HT1080 (cell line): ENCODE results near the gene TLE1. TPM values are rescaled to one million over a fixed set of nuclear protein-coding genes. Genes with fewer than 3 reads are reported as not detected.
"Not testable (repeated sequence)": the region's sequence is repeated elsewhere in the genome, so short reads cannot be mapped to it uniquely, and the experiment has no call there.

Experiments
- DNase-seq: peaks from one replicate; pipeline ENCODE4 v3.0.0-alpha.2; 2015; ENCODE audit warnings: low read depth
- total RNA-seq: library from RNA; depleted of rRNA; stranded (reverse); fragments of >200 nt; shearing (Covaris generic); gene quantifications from 2 replicates; pipeline ENCODE4 v1.2.3, GENCODE V29; 2014

The TLE1 gene
- total RNA-seq, 1 experiment from 2014 or later = 53.7 TPM

DNA sequence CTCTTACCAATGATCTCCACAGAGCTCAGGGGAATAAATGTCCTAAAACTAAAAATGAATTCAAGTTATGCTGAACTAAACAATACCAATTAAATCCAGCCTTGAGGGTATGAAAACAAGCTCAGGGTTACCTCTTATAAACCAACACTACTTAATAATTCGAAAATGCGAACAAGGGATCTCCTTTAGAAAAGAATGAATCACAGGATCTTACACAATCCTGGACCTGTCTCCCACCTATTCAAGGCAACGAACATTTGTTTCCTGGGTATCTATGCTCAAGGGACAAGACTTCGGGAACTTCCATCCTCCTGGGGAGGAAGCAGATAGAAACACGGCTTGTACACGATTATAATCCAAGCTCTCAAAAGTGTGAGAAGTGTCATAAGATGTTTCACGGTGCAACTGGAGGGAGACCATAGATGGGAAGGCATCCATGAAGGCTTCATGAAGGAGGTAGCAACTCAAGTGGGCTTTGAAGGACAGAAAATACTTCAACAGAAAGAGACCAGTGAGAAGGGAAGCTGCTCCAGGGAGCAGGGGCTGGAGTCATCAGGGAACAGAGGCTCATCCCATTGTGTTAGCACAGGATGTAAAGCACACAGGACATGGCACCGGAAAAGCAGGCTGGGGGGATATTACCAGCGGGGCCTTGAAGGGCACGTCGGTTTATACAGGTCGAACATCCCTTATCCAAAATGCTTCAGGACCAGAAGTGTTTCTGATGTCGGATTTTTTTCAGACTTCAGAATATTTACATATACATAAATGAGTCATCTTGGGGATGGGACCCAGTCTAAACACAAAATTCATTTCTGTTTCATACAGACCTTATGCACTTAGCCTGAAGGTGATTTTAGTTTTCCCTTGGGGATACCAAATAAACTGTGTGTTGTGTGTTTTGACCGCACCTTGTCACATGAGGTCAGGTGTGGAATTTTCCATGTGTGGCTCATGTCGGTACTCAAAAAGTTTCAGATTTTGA lies 87.4 kb downstream of the TLE1 start:
- no peak for DNase-seq

GRCh38 chr9:81600631-81601030 lies 88.7 kb downstream of the TLE1 start:
- no peak for DNase-seq

- DNase-seq = no peak
Observed at GRCh38 chr9:81599837-81600236, 89.5 kb downstream of the TLE1 start.

- no peak for DNase-seq
Observed at GRCh38 chr9:81598811-81599210, 90.5 kb downstream of the TLE1 start.

DNA sequence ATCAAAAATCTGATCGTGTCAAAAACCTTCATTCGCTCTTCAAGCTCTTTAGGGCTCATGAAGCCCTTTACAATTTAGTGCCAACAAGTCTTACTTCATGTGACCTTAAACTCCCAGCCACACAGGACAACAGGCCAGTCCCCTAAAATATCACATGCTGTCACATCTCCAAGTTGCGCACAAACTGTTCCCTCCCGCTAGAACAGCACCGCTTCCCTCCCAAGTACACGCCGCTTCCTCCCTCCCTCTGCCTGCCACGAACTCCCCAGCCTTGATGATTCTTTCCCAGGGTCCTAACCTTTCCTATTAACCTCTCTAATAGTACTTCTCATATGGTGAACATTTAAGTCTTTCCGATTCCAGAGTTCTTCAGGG lies 91.2 kb downstream of the TLE1 start:
- no peak for DNase-seq

DNA sequence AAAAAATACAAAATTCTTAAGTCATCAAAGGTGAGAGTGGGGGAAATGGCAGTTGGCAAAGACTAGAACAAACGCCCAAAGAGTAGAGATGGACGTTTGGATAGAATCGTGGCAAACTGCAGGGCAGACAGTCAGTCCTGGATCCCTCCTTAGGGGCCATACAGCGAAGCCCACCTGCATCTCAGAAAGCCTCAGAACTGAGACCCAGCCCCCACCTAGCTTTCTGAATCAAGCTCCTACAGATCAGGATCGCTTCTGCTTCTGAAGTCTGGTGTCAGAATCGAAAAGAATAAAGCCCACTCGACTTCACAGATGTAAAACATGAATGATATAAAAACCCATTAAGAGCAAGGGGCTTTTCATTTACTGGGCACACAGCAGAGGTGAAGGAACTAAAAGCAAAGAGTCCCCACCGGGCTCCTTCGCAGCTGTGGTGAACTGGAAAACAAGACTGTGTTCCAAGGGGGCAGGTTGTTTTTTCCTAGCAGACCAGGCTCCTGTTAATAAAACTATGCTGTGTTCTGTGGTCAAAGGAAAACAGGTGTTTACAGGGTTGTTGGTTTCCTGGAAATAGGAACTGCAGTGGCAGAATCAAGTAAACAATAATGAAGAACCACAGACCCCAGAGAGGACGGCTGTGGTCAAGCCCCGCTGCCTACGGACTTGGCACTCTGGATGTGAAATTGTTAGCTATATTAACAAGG lies 91.8 kb downstream of the TLE1 start:
- no peak for DNase-seq

- DNase-seq = no peak
Observed at GRCh38 chr9:81596679-81597418, 92.5 kb downstream of the TLE1 start.

DNA sequence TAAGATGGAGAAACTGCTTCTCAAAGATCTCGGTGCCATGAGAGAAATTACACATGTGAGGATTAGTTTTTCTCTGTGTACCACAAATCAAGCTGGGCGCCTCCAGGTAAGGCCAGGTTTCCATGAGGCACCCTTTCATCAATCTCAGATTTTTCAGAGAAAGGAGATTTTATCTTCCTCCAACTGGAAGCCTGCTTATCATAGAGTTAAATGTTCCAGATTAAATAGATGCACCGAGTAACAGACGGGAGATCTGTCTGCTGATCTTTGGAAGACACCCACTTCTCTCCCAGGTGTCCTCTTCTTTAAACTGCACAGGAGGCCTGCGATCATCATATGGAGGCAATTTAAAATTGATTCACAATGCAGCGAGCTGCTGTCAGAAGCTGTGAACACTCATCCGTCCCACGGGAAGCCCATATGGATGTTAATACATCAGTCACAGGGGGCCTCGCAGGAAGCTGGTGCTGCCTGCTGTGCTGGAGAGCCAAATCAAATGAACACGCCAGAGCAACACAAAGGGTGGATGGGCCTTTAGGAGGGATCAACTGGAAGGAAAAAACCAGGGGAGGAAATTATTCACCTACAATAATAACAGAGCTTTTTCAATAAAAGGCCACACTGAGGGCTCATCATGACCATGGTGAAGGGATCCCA lies 93.3 kb downstream of the TLE1 start:
- no peak for DNase-seq

DNA sequence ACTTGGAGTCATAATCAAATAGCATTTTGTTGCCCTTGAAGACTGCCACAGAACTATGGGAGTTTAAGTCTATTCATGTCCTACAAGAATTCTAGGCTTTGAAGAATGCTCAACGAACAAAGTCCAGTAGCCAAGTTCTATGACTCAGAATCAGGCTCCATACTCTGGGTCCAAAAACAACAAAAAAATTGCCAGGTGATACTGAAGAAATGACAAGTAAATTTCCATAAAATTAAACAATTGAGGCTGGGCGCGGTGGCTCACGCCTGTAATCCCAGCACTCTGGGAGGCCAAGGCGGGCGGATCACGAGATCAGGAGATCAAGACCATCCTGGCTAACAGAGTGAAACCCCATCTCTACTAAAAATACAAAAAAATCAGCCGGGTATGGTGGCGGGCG lies 94.1 kb downstream of the TLE1 start:
- DNase-seq = not testable (repeated sequence)

DNA sequence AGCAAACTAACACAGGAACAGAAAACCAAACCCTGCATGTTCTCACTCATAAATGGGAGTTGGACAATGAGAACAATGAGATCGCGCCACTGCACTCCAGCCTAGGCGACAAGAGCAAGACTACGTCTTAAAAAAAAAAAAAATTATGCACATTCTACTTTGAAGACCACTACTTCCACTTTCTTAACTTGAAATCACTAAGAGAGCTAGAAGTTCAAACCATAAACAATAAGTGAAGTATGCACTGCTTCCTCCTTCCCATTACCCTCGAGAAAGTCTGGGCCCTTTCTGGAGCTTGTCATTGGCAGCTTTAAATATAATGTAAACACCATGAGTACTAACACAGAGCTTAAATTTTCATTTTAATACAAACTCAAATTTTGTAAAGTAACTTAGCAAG lies 94.9 kb downstream of the TLE1 start:
- DNase-seq = no peak

GRCh38 chr9:81592887-81593266 lies 96.5 kb downstream of the TLE1 start:
- no peak for DNase-seq

- DNase-seq = no peak
Observed at GRCh38 chr9:81591791-81592190, 97.6 kb downstream of the TLE1 start.

DNA sequence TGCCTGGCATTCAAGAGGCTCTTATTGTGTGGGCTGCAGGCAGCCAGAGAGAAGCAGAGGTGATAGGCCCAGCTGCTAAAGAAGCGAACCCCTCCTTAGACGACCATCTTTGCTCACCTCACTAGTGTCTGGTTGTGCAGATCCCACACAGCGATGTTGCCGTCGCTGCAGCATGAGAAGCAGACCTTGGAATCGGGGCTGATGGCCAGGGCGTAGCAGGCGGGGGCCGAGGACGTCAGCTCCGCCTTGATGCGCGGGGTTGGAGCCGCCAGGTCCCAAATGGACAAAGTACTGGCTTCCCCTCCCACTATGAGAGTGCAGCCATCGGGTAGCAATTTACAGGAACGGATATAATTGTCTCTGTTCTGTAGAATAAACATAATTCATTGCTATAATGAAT lies 98.7 kb downstream of the TLE1 start:
- no peak for DNase-seq

DNA sequence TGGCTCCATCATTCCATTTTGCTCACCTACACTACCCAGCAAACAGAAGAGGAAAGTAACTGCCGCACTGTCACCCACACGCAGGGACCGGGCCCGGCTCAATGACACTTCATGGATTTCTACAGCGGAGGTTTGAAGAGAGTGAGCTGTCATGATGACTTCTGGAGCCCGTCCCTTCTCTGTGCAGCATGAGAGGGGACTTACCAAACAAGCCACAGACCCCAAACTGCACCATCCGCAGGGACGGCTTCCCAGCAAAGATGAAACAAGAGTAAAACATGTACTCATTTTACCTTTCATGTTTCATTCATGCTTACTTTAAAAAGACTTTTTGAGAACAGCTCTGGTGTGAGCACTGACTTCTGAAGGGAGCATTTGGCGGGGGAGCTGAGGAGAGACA lies 99.5 kb downstream of the TLE1 start:
- no peak for DNase-seq

DNA sequence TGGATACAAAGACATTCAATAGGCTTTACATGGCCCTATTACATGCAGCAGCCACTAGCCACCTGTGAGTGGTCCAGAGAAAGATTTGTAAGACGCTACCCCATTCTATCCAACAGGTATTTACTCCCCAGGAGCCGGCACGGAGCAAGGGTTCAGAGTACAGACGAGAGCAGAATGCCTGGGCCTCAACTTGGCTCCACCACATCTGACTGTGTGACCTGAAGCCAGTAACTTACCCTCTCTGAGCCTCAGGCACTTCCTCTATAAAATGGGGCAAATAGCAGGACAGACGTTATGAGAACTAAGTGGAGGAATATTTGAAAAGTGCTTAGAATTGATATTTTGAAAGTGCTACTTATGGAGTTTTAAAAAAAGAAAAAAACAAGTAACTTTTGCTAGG lies 100.0 kb downstream of the TLE1 start:
- DNase-seq = no peak

GRCh38 chr9:81588148-81588871 lies 101.0 kb downstream of the TLE1 start:
- no peak for DNase-seq

- DNase-seq = no peak
Observed at GRCh38 chr9:81586786-81587185, 102.6 kb downstream of the TLE1 start.

- no peak for DNase-seq
Observed at GRCh38 chr9:81585191-81585763, 104.1 kb downstream of the TLE1 start.

DNA sequence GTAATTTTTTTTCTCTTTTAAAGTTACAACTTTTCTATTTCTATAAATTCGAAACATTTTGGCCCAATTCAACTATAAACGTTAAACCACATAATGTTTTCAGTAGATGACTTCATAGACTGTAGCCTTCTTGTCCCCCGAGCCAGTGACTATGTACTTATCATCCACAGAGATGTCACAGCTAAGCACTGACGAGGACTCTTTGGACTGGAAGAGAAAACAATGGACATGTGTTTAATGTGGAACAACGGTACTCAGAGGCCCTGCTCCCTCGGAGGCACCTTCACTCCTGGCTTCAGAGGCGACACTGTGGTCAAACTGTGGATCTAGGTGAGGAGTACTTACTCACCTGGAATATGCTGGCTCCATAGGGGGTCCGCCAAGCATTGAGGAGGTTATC lies 105.2 kb downstream of the TLE1 start:
- DNase-seq = no peak

- no peak for DNase-seq
Observed at GRCh38 chr9:81581986-81582385, 107.4 kb downstream of the TLE1 start.
